Left hindlimb (tissue), 1 donor: ENCODE results near the gene GNAT1.
A peak's percentile ranks its signal among the peaks of the same experiment; 100 is the strongest.
"Not testable (repeated sequence)": the region's sequence is repeated elsewhere in the genome, so short reads cannot be mapped to it uniquely, and the experiment has no call there.

Experiments used
- DNase-seq: peaks from one replicate; pipeline ENCODE4 v3.0.0-alpha.2; 2018

The GNAT1 gene

GRCh38 chr3:50203809-50204803 lies 12.7 kb downstream of the GNAT1 start:
- no peak for DNase-seq

GRCh38 chr3:50204804-50205412 lies 13.5 kb downstream of the GNAT1 start, which contains the start of gene SLC38A3:
Gene SLC38A3, plus strand, starts transcription at chr3:50205271. Its CDS starts 8,929 bp downstream, at chr3:50214200.
- no peak for DNase-seq

- DNase-seq = peak; percentile 73
Observed at GRCh38 chr3:50205413-50206276, 14.2 kb downstream of the GNAT1 start.

DNA sequence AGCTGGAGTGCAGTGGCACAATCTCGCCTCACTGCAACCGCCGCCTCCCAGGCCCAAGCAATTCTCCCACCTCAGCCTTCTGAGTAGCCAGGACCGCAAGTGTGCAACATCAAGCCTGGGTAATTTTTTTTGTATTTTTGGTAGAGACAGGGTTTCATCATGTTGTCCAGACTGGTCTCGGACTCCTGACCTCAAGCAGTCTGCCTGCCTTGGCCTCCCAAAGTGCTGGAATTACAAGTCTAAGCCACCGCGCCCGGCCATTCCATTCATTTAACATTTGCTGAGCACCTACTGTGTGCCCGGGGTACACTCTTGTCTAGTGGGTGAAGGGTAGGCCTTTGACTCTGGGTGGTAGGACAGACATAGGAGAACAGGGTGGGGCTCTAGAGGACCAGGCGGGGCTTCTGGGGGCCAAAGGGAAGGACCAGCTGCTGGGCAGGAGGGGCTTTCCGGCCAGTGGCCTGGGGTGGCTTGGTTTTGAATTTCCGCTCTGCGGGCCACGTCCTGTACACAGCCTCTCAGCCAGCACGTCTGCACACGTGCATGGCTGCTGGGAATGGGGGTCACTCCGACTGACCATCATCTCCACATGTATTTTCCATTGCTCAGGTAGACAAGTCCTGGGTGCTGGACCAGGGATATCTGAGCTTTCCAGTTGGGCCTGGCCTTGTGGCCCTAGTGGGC lies 16.1 kb downstream of the GNAT1 start:
- DNase-seq = no peak

DNA sequence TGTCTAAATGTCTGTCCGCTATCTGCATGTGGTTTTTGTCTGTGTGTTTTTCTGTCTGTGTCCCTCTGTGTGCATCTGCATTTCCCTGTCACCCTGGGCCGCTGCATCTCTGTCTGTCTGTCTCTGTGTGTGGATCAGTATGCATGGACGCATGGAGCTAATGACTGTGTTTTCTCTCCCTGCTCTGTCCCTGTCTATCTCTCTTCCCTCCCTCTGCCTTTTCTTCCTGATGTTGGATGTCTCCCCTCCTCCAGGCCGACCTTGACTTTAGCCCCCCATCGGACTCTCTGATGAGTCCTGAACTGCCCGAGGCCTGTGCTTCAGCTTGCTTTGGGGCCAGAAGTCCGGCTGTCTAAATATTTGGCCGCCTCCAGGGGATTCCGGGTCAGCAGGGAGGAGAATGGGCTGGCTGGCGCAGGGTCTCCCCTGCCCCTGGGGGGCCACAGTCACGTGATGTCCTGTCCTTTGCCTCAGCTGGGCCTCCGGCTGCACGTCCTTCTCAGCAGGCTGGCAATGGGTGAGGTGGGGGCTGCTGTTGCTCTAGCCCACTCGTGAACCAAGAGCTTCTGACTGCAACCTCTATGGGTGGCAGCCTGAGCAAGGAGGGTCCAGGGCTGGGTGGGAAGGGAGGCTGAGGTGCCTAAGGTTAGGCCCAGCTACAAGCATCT lies 17.4 kb downstream of the GNAT1 start:
- DNase-seq = no peak

DNA sequence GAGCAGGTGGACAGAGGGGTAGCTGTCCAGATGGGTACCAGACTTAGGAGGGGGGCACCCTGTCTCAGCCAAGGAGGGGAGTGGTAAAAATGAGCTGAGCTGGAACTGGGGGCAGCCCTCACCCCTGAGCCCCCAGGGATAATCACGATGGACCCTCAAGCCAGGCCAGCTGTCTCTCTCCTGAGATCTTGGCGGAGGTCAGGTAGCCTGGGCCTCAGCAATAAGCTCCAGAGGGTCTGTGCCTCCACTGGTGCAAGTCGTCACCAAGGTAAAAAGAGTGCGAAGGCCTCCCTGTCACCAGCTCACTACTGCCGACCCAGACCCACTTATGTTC lies 18.7 kb downstream of the GNAT1 start:
- no peak for DNase-seq

- no peak for DNase-seq
Observed at GRCh38 chr3:50210510-50211367, 19.3 kb downstream of the GNAT1 start.

GRCh38 chr3:50211368-50211717 lies 19.9 kb downstream of the GNAT1 start:
- DNase-seq = not testable (repeated sequence)

GRCh38 chr3:50211930-50212329 lies 20.5 kb downstream of the GNAT1 start:
- no peak for DNase-seq

- DNase-seq = no peak
Observed at GRCh38 chr3:50212502-50212901, 21.1 kb downstream of the GNAT1 start.

- no peak for DNase-seq
Observed at GRCh38 chr3:50212971-50213370, 21.6 kb downstream of the GNAT1 start.

GRCh38 chr3:50213373-50213772 lies 22.0 kb downstream of the GNAT1 start:
- no peak for DNase-seq

DNA sequence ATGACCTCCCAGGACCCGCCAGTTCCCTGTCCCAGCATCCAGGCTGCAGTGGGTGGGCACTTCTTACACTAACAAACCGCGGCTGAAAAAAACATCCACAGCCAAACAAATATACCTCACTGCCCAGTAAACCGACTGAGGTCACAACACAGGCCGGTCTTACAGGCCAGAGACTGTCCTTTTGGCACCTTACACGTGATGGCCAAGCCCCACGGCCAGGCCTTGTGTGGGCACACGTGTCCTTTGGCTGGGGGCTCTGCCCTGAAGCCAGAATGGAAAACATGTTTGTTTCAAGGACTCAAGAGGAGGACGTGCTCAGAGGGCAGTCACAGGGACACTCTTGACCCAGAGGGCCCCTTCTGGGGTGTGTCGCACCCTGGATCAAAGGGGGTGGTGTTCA lies 23.4 kb downstream of the GNAT1 start:
- DNase-seq = no peak

DNA sequence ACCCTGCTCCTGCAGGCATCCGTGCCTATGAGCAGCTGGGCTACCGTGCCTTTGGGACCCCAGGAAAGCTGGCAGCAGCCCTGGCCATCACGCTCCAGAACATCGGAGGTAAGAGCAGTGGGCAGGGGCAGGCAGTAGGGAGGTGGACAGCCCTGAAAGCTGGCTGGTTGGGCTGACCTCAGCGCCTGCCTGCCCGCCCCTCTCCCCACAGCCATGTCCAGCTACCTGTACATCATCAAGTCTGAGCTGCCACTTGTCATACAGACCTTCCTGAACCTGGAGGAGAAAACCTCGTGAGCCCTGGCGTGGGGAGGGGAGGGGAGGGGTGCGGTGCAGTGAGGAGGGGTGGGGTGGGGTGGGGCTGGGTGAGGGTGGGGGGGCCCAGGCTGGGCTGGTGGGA lies 24.1 kb downstream of the GNAT1 start:
- DNase-seq = no peak

DNA sequence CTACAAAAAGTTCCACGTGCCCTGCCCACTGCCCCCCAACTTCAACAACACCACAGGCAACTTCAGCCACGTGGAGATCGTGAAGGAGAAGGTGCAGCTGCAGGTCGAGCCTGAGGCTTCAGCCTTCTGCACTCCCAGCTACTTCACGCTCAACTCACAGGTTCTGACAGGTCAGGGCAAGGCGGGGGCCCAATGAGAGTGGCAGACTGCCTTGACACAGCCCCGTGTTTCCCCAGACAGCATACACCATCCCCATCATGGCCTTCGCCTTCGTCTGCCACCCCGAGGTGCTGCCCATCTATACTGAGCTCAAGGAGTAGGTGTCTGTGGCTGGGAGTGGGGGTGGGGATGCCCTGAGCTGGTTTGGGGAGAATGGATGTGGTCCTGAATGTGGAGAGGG lies 26.3 kb downstream of the GNAT1 start:
- DNase-seq = no peak

GRCh38 chr3:50218448-50218847 lies 27.0 kb downstream of the GNAT1 start:
- no peak for DNase-seq

- DNase-seq = no peak
Observed at GRCh38 chr3:50219285-50219684, 27.9 kb downstream of the GNAT1 start.

GRCh38 chr3:50220109-50220508 lies 28.7 kb downstream of the GNAT1 start:
- no peak for DNase-seq

DNA sequence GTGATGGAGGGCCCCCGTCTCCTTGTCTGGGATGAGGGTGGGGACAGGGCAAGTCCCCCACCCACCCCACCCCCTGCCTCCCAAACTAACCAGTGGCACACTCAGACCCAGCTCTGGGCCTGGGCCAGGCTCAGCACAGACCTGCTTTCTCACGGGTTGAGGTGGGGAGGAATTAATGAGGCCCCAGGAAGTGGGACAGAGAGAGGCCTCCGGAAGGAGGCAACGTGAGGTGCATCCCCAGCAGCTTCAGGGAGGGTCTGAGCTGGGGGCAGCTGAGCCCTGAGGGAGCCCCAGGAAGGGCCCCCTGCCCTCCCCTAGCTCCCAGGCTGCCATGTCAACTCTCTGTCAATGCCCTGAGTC lies 29.6 kb downstream of the GNAT1 start:
- DNase-seq = no peak

GRCh38 chr3:50221411-50222168 lies 30.2 kb downstream of the GNAT1 start:
- DNase-seq = no peak

- no peak for DNase-seq
Observed at GRCh38 chr3:50222169-50222528, 30.7 kb downstream of the GNAT1 start.
